Right atrium auricular region (tissue), 2 donors: ENCODE results near the gene KATNBL1. TPM values are rescaled to one million over a fixed set of nuclear protein-coding genes. Genes with fewer than 3 reads are reported as not detected.
"Not testable (repeated sequence)": the region's sequence is repeated elsewhere in the genome, so short reads cannot be mapped to it uniquely, and the experiment has no call there.

Experiments
- DNase-seq: peaks from one replicate; pipeline ENCODE4 v3.0.0-alpha.2; 2019; ENCODE audit warnings: low spot score
- H3K27ac ChIP-seq, 2 donors: fragments of 200-600 bp; sonication (generic); 1 replicate in 1 of 2; 2 replicates in 1 of 2; pipeline ENCODE4 v1.5.1; 2016 to 2019
- H3K27me3 ChIP-seq, 2 donors: fragments of 200-600 bp; sonication (generic); one replicate each; pipeline versions ENCODE4 v1.5.1 to v1.6.0; 2017 to 2019
- H3K36me3 ChIP-seq: fragments of 200-600 bp; sonication (generic); one replicate; pipeline ENCODE4 v1.5.1; 2016
- H3K4me1 ChIP-seq, 2 donors: fragments of 200-600 bp; sonication (generic); one replicate each; pipeline versions ENCODE4 v1.5.1 to v1.6.0; 2017 to 2019
- H3K4me3 ChIP-seq, 2 donors: fragments of 200-600 bp; sonication (generic); 1 replicate in 1 of 2; 2 replicates in 1 of 2; pipeline ENCODE4 v1.5.1; 2017 to 2019; ENCODE audit warnings: mild to moderate bottlenecking in 1 of 2, moderate library complexity in 1 of 2
- H3K9me3 ChIP-seq, 2 donors: fragments of 200-600 bp; sonication (generic); one replicate each; pipeline ENCODE4 v1.5.1; 2019
- total RNA-seq, 2 donors: library from RNA; depleted of rRNA; stranded (reverse); fragments of >200 nt; gene quantifications; one replicate each; pipeline ENCODE4 v1.1.0, GENCODE V29; 2016
- TF ChIP-seq, protein P1 (sequence below), 2 donors: fragments of 200-600 bp; sonication (generic); IDR thresholded peaks; one replicate each; pipeline ENCODE4 v1.5.1; 2019; ENCODE audit warnings: antibody characterized with exemption in 2 of 2

KATNBL1 gene
- total RNA-seq, 2 donors from 2014 or later, result 17.7 to 17.8 TPM

DNA sequence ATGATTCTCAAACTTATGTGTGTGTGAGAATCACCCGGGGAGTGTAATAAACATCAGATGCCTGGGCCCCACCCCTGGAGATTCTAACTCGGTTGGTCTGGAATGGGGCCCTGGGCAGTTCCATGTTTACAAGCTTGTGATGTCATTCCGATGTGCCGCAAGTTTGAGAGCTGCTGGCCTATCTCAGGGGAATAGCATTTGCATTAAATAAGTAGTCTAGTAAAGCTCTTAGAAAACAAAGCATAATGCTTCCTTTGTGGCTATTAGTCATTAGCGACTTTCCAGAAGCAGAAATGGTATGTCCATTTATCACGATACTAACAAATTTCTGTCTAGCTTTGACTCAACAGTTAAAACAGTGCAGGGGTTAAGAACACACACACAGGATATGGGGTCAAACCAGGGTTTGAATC lies 87.1 kb downstream of the KATNBL1 start:
- no peaks in the 10 kb centered on the region for H3K4me1 ChIP-seq
- DNase-seq, result no peak
- H3K9me3 ChIP-seq, result no peaks in the 10 kb centered on the region
- TF ChIP-seq, protein P1, sequence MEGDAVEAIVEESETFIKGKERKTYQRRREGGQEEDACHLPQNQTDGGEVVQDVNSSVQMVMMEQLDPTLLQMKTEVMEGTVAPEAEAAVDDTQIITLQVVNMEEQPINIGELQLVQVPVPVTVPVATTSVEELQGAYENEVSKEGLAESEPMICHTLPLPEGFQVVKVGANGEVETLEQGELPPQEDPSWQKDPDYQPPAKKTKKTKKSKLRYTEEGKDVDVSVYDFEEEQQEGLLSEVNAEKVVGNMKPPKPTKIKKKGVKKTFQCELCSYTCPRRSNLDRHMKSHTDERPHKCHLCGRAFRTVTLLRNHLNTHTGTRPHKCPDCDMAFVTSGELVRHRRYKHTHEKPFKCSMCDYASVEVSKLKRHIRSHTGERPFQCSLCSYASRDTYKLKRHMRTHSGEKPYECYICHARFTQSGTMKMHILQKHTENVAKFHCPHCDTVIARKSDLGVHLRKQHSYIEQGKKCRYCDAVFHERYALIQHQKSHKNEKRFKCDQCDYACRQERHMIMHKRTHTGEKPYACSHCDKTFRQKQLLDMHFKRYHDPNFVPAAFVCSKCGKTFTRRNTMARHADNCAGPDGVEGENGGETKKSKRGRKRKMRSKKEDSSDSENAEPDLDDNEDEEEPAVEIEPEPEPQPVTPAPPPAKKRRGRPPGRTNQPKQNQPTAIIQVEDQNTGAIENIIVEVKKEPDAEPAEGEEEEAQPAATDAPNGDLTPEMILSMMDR (IDR thresholded peaks at IDR 0.05), result no peak
- H3K4me3 ChIP-seq, result no peak overlapping the region
- no peak overlapping the region for H3K27ac ChIP-seq
- H3K36me3 ChIP-seq, result no peaks in the 10 kb centered on the region
- no peaks in the 10 kb centered on the region for H3K27me3 ChIP-seq

DNA sequence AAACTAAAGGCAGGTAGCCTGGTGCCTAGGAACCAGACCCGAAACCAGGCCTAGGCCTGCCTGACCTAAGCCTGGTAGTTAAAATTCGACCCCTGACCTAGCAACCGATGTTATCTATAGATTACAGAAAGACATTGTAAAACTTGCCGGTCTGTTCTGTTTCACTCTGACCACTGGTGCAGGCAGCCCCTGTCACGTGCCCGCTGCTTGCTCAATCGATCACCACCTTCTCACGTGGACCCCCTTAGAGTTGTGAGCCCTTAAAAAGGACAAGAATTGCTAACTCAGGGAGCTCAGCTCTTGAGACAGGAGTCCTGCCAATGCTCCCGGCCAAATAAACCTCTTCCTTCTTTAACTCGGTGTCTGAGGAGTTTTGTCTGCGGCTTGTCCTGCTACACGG lies 88.1 kb downstream of the KATNBL1 start:
- not testable (repeated sequence) for H3K4me1 ChIP-seq, H3K36me3 ChIP-seq, H3K27ac ChIP-seq, H3K4me3 ChIP-seq, H3K9me3 ChIP-seq, DNase-seq, H3K27me3 ChIP-seq

DNA sequence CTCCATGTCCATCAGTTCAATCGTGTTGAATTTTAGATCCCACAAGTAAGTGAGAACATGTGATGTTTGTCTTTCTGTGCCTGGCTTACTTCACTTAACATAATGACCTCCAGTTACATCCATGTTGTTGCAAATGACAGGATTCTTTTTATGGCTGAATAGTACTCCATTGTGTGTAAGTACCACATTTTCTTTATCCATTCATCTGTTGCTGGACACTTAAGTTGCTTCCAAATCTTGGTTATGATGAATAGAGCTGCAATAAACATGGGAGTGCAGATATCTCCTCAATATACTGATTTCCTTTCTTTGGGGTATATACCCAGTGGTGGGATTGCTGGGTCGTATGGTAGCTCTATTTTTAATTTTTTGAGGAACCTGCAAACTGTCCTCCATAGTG lies 89.5 kb downstream of the KATNBL1 start:
- not testable (repeated sequence) for H3K27me3 ChIP-seq, H3K4me3 ChIP-seq, H3K36me3 ChIP-seq, H3K4me1 ChIP-seq, DNase-seq, H3K27ac ChIP-seq, H3K9me3 ChIP-seq

DNA sequence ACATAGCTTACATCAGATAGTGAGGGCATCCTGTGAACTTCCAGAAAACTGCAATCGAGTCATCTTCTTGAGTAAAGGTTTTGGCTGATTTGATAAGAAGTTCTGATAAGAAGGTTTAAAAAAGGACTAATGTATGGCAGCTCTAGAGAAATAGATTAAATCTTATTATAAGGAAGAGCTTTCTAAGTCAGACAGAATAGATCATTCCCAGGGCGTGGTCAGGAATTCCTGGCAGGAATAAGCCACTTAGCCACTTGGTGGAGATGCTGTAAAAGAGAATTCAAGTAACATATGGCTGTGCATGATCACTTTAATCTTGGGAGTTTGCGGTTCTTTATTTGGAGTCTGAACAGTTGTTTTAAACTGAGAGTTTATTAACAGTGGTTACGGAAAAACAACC lies 90.6 kb downstream of the KATNBL1 start:
- no peaks in the 10 kb centered on the region for H3K9me3 ChIP-seq
- DNase-seq, result no peak
- no peak overlapping the region for H3K4me3 ChIP-seq
- no peak overlapping the region for H3K27ac ChIP-seq
- H3K36me3 ChIP-seq, result no peaks in the 10 kb centered on the region
- no peaks in the 10 kb centered on the region for H3K27me3 ChIP-seq
- H3K4me1 ChIP-seq, result no peaks in the 10 kb centered on the region
- TF ChIP-seq, protein P1 (IDR thresholded peaks at IDR 0.05), result no peak

DNA sequence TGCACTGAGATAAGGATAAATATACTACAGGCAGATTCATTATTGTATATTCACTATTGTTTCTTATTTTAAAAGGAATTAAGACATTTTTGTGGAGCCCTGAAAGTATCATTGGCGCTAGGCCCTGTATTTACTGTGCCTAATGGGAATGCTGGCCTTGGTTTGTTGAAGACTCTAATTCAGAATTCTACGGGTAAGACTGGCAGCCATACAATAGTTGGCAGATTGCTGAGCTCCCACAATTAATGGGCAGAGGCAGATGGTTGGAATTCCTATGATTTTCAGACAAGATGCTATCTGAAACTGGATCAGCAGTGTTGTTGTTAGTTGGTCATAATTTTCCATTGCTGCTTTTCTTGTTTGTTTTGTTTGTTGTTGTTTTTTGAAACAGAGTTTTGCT lies 93.3 kb downstream of the KATNBL1 start:
- Histone ChIP-seq H3K27ac (no peak overlapping the region), H3K27me3 (no peaks in the 10 kb centered on the region), H3K36me3 (no peaks in the 10 kb centered on the region), H3K9me3 (no peaks in the 10 kb centered on the region), H3K4me1 (no peaks in the 10 kb centered on the region), H3K4me3 (no peak overlapping the region)
- TF ChIP-seq, protein P1 (IDR thresholded peaks at IDR 0.05), result no peak
- DNase-seq, result no peak

DNA sequence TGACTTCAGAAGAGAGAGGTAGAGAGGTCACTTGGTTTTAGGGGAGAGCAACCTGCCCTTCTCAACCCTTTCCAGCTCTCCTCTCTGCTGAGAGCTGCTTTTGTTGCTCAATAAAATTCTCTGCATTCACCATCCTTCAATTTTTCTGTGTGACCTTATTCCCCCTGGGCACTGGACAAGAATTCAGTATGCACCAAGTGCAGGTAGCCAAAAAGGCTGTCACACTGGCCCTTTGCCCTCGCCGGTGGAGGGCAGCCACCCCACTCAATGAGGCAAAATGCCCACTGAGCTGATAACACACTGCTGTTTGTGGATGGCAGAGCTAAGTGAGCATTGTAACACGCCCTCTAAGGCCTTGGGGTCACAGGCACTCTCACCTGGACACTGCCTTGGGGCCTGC lies 95.2 kb downstream of the KATNBL1 start:
- Histone ChIP-seq H3K4me1 (no peaks in the 10 kb centered on the region), H3K27ac (no peak overlapping the region), H3K27me3 (no peaks in the 10 kb centered on the region), H3K9me3 (no peaks in the 10 kb centered on the region), H3K36me3 (no peaks in the 10 kb centered on the region), H3K4me3 (no peak overlapping the region)
- TF ChIP-seq, protein P1 (IDR thresholded peaks at IDR 0.05), result no peak
- no peak for DNase-seq

DNA sequence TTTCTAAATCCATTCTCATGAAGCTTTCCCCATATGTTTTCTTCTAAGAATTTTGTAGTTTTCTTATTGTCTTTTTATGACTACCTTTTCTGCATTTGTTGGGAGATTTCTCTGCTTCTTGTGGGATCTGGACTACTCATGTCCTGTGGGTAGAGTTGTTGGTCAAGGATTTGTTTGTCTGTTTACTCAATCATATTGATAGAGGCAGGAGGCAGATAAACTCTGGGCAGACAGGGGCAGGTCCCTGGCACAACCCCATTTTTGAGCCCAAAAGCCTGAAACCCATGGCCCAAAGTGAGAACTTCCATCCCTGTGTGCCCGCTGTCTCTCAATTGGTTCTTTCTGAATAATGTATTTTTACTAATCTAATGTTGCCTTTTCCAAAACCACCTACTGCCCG lies 95.7 kb downstream of the KATNBL1 start:
- TF ChIP-seq, protein P1 (IDR thresholded peaks at IDR 0.05), result no peak
- Histone ChIP-seq H3K4me1 (no peaks in the 10 kb centered on the region), H3K4me3 (no peak overlapping the region), H3K9me3 (no peaks in the 10 kb centered on the region), H3K27me3 (no peaks in the 10 kb centered on the region), H3K36me3 (no peaks in the 10 kb centered on the region), H3K27ac (no peak overlapping the region)
- no peak for DNase-seq
